Stimulated activated CD8-positive, alpha-beta memory T cell treated with anti-CD3 and anti-CD28 coated beads, Interleukin-12 subunit alpha, Interleukin-12 subunit beta, amount 100 ng/mL, for 1 hour (primary cell): ENCODE measurements around the gene LAP3.

Experiments used
- DNase-seq: peaks from one replicate; pipeline ENCODE4 v3.0.0-alpha.2; 2020; ENCODE audit warnings: low read depth

Gene LAP3

DNA sequence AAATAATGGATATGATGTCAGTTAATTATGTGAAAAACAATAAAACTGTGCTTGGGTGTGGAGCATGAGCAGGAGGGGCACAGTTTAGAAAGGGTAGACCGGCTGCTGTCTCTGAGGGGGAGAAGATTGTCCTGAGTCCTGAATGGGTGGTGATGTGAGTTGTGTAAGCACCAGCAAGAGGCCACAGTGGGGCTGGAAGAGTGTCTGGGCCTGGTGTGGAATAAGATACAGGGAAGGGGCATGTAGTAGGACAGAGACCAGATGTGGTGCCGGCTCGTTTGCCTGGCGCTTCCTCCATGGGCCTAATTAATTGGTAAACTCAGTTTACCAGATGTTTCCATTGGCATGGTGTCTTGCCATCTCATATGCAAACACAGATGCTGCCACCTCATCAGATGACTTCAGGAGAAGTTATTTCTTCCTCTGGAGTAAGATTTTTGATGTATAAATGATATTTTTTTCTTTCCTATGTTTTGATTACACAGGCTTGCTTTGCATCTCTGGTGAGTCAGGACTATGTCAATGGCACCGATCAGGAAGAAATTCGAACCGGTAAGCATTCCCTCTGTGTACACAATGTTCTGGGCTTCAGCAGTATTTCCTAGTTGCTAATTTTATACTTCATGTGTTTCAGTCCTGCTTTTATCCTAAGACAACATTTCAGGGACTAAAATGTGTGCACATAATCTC is 42.6 kb downstream of the LAP3 start:
- DNase-seq: no peak

DNA sequence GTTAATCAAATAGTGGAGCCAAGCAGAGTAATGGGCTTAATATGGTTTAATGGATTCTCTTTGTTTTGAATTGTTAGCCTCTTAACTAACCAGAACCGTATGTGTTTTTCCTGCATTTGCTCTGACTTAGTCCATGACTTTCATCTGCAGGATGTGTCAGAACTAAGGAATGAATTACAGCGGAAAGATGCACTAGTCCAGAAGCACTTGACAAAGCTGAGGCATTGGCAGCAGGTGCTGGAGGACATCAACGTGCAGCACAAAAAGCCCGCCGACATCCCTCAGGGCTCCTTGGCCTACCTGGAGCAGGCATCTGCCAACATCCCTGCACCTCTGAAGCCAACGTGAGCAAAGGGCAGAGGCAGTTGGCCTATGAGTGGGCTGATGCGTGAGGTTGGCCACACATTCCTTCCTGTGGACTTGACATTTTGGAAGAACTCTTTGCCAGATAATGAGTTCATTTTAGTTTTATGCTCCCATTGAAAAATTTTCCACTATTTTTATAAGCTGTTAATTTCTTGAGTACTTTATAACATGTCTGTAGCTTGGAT is 46.5 kb downstream of the LAP3 start:
- DNase-seq: no peak

DNA sequence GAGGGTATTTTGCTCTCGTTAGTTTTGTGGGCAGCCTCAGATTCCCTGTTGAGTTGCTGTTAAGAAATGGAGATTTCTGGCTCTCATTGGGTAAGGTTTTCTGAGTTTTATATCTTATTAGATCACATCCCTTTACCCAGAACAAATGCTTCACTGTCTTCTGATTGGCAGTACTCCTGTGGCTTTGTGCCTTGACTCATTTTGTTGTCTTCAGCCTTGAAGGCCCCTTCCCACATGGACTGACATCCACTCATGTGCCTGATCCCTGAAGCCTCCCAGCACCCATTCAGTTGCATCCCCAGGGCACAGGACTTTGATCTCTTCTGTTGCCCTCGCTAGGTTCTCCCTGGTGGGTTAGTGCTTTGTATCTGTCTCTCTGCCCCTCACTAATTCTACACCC is 47.8 kb downstream of the LAP3 start:
- DNase-seq: no peak

DNA sequence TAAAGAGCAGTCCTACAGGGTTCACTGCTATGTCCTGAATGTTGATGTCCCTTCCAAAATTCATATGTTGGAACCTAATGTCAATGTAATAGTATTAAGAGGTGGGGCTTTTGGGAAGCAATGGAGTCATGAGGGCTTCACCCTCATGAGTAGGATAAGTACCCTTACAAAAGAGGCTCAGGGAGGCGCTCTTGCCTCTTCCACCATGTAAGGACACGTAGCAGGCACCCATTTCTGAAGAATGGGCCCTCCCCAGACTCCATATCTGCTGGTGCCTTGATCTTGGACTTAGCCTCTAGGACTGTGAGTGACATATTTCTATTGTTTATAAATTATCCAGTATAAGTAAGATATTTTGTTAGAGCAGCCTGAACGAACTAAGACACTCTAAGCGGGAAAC is 53.2 kb downstream of the LAP3 start:
- DNase-seq: no peak

DNA sequence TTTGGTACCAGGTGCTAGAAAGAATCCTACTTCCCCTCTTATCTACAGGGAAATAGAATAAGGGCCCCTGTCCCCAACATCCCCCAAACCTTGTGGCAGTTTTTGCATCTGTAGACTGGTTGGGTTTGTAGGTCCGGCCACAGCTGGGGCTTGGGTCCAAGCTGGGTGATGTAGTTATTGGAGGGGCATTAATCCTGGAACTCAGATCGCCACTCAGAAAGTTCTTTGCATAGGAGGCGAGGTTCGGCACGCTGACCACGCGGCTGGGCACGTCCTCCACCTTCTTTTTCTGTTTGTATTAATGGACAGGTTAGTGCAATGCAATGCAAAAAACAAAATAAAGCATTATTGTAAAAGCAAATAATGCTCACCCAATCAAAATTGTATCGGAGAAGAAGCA is 56.6 kb downstream of the LAP3 start:
- DNase-seq: no peak

DNA sequence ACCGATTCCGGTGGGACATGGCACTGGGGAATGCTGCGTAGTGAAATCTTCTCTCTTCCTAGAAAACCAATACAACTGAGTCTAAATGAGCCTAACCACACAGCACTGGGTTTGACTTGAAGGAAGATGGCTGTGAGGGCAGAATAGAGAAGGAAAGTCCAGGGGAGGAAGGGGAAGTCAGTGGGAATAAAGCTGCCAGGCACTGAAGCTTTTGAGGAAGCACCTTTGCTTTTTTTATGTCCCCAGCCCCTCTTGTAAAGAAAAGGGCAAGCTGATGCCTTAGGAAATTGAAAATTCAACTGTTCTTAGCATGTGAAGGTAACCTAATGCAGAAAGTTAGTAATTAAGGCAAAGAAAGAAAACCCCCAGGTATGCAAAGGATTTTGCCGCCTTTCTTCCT is 58.1 kb downstream of the LAP3 start:
- DNase-seq: no peak

DNA sequence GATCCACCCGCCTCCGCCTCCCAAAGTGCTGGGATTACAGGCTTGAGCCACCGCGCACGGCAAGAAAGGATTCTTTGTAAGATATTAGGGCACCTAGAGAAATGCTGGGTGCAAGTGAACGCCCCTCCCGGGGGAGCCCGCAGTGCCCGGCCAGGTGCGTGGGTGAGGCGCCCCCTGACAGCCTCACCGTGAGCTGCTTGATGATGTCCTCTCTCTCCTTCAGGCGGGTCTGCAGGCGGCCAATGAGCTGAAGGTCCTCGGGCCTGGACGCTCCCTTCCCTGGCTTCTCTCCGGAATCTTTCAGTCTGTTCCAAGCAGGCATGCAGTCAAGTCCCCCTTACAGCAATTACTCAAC is 59.3 kb downstream of the LAP3 start:
- no peak for DNase-seq

DNA sequence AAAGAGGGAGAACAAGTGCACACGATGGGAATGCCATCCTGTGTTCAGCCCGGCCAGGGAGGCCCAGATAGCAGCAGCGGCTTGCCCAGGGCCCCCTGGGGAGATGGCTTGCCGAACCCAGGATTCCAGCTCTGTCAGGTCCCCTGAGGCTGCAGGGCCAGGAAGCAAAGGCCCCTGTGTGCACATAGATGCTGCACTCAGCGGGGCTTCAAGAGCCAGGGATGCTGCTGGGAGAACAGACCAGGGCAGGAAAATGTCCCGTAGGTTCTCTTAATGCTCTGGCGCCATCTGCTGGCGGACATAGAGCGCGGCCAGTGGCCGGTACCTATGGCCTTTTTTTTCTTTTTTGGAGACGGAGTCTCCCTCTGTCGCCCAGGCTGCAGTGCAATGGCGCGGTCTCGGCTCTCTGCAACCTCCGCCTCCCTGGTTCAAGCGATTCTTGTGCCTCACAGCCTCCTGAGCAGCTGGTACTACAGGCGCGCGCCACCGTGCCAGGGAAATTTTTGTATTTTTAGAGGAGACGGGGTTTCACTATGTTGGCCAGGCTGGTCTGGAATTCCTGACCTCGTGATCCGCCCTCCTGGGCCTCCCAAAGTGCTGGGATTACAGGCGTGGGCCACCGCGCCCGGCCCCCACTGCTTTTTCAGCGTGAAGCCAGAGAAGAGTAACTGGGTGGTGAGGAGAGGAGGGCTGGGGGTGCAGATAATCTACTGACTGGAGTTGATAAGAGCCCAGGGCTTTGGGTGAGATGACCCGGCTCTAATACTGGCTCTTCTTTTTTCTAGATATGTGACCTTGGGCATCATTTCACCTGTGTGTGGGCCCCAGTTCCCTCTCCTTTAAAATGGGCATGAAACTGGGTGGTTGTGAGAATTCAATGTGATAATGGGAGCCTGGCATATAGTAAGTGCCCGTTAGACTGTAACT is 60.0 kb downstream of the LAP3 start:
- DNase-seq: peak; percentile 57

DNA sequence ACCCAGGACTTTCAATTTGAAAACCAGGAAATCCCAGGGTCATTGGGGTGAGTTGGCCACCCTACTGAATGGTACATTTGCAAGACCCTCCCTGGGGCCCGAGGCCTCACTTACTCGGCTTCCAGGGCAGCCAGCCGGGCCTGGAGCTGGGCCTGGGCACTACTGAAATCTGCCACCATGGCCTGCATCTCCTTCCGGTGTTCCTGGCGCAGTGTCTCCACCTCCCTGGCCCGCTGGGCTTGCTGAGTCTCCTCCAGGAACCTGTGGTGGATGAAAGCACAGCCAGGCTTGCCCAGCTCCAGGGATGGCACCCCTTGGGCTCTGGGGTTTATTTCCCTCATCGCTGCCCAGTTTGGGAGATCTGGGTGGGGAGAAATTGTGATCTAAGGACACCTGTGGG is 62.1 kb downstream of the LAP3 start:
- no peak for DNase-seq

DNA sequence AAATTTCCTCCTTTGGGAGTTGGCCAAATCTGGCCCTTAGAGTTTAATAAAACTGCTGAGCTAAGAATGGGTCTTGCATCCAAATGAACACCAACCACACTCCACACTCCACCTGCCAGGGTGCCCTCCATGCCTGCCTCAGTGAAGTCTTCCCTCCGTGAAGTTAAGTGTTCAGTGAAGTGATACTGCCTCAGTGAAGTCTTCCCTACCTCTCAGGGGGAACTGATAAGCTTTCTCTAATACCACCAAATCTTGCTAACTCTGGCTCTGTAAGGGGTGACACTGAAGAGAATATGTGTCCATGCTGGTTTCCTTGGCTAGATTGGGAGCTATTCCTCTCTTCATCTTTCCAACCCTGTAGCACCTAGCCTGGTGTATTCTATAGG is 65.4 kb downstream of the LAP3 start:
- DNase-seq: no peak

DNA sequence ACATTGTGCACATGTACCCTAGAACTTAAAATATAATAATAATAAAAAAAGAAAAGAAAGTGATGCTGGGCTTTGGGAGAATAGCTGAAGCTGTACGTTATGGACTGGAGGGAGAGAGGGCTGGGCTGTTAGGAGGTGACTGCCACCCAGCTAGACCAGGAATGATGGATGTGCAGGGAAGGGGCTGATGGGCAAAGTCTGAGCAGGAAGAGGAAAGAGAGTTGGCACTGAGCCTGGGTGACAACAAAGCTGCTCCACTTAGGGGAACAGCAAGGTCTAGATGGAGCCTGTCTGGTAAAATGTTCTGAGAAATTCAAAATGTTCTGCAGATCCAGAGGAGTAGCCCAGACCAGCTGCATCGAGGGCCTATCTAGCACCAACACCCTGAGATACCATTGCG is 69.7 kb downstream of the LAP3 start:
- no peak for DNase-seq

DNA sequence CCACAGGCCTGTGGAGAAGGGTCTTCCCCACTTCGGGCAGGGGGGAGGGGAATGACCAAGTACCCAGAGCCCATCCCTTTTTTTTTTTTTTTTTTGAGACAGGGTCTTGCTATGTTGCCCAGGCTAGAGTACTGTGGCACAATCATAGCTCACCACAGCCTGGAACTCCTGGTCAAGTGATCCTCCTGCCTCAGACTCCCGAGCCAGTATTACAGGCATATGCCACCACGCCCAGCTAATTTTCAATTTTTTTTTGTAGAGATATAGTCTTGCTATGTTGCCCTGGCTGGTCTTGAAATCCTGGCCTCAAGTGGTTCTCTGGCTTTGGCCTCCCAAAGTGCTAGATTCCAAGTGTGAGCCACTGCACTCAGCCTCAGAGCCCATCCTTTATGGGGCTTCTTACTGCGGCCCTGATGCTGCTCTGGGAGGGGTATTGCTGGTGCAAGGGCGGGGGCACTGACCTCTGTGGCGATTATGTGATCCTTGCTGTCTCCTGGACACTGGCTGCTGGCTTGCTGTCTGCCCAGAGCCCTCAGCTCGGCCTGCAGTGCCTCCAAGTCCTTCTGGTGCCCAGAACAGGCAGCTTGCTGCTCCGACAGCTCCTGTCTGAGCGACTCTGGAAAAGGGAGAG is 70.3 kb downstream of the LAP3 start:
- DNase-seq: no peak

DNA sequence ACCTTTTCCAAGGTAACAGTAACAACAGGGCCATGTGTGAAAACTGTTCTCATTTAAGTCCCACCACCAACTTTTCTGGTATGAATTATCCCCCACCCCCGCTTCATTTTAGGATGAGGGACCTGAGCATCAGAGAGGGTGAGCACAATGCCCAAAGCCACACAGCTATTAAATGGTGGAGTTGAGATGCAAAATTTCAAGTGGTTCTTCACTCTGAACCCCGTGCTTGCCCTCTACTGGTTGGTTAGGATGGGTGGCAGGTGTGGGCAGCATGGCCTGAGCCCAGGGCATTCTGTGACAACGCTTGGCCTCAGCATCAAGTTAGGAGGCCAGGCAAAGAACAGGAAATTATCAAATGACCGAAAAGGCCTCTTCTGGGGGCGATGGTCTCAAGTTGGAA is 70.9 kb downstream of the LAP3 start:
- no peak for DNase-seq

DNA sequence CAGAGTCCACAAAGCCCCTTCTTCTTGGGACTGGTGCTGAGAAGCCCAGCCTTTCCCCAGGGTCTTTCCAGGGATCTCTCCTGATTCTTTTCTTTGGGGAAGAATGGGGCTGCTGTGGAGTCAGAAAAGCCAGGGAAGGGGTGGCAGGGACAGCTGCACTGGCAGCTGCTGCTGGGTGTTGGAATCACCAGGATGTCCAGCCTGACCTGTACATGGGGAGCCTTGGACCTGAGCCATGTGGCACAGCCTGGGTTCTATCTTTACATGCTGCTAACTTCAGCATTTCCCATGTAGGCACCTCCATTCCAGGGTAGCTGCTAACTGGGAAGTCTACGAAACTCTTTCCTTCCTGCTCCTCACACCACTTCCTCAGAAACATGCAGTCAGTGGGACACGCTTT is 73.4 kb downstream of the LAP3 start:
- no peak for DNase-seq

DNA sequence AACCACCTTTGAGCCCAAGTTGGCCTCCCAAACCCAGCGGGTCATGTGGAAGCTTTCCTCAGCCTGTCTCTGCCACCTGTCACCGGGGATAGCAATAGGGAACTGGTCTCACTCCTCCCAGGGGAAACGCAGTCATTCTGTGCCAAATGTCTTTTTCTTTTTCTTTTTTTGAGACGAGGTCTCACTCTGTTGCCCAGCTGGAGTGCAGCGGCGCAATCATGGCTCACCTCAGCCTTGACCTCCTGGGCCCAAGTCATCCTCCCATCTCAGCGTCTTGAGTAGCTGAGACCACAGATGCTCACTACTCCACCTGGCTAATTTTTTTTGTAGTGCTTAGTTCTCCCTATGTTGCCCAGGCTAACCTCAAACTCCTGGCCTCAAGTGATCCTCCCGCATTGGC is 77.7 kb downstream of the LAP3 start:
- no peak for DNase-seq

DNA sequence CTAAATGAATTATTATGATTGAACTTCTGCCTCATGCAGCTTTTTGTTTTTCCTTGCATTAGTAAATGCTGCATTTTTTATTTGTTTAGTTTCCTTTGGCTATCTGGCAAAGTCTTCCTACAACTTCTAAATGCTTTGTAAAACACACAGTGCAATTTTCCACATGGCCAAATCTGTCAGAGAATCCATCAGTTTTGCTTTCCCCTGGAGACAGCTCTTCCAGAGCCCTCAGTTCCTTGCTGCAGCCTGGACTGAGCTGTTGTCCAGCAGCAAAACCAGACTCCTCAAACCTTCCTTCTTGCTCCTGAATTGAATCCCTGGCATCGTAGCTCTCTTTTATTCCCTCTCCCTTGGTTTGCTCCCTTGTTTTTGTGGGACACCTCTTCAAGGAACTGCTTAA is 80.1 kb downstream of the LAP3 start:
- no peak for DNase-seq
